ENCODE results near the gene CELSR1.

DNA sequence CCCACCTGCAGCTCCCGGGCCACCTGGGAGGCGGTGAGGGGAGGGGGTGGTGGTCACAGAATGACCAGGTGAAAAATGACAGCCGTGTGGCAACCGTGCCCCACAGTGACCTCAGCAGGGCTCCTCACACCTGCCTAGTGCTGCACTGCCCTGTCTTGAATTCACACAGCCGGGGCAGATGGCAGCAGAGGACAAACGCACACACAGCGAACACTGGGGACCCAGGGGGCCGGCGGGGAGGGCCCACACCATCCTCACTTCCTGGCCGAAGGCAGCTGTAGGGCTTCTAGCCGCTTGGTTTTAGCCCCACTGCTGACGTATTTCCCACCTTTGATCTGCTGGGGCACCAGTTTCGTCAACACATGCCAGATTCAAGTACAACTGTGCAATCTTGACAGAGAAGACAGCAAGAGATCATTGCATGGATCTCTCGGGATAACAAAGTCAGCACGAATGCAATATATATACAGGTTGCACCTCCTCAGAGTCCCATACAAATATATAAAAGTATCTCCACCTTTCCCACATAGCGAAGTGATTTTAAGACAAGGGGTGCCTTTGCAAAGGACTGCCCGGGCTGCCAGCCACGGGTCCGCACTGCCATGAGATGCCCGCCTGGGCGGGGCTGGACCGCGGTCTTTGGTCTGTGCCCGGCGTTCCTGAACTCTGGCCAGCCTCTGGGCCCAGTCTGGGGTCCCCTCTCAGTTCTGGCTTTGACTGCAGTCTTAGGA lies 175.1 kb downstream of the CELSR1 start:
- TF ChIP-seq CTCF (conservative IDR thresholded peaks at IDR 0.05 in 1 of 2, IDR thresholded peaks at IDR 0.05 in 1 of 2; ENCODE audit: low read depth in 1 of 2, low read length in 2 of 2) (no peak), EZH2 (IDR thresholded peaks at IDR 0.05; ENCODE audit: low read length, missing control alignments) (no peak)
